ENCODE results near the gene FOXO4. TPM values are rescaled to one million over a fixed set of nuclear protein-coding genes. Genes with fewer than 3 reads are reported as not detected.

The FOXO4 gene, protein sequence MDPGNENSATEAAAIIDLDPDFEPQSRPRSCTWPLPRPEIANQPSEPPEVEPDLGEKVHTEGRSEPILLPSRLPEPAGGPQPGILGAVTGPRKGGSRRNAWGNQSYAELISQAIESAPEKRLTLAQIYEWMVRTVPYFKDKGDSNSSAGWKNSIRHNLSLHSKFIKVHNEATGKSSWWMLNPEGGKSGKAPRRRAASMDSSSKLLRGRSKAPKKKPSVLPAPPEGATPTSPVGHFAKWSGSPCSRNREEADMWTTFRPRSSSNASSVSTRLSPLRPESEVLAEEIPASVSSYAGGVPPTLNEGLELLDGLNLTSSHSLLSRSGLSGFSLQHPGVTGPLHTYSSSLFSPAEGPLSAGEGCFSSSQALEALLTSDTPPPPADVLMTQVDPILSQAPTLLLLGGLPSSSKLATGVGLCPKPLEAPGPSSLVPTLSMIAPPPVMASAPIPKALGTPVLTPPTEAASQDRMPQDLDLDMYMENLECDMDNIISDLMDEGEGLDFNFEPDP
- total RNA-seq, result 4.2 and 4.9 TPM in 2 replicates

DNA sequence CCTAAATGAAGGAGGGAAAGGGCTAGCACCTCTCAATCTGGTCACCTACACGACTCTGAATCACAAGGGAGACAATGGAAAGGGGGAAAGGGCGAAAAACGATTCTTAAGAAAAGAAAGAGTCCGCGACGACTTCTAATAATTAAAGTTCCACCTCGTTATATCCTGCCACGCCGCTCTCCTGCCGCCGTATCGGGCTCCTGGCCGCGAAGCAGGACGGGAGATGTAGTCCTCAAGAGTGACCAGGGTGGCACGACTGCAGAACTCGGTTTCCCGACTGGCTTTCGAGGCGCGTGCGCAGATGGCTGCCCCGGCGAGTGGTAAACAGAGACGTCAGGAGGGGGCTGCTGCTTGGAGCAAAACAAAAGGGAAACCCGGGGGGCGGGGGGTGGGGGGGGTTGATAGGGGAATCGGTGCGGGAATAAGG lies at the start of gene FOXO4:
TSS of gene FOXO4 (plus strand) at position 297 of the 426 bp plus-strand sequence. CDS start 678 bp downstream, outside the sequence.

DNA sequence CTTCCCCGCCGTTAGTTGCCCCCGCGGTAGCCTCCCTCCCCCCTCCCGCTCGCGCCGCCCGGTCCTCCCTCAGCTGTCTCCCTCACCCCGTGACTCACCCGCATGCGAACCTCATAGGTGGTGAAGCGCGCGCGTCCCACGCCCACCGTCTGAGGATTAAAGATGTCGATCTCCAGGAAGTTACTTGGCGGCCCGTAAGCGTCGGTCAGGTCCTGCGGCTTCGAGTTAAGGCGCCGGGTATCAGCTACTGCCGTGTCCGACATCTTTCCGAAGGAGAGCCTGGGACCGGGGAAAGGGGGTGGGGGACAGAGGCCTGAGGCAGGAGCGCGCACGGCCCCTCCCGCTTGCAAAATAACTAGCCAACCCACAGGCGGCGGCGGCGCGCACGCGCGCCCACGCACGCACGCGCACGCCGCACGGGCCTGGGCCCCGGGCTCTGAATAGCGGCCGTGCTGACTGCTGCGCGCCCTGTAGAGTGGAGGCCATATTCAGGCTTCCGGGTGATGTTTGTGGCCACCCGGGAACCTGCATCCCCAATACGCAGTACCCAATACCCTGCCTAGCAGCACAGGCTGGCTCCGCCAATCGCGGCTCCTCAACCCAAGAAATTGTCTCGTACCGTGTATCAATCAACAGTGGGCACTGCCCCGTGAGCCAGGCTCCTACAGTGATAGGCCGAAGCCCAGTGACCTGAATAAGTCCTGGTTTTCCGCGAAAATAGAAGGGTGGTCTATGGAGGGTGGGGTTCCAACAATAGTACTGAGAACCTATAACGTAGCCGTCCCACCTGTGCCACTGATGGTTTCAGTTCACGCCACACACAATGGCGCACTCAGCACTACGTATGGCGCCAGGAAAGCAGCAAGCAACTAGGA lies 27.4 kb upstream of the FOXO4 start, which contains the start of gene SNX12:
TSS of gene SNX12 (minus strand) at position 291 of the 875 bp plus-strand sequence. CDS start at position 263, 28 bp downstream.

DNA sequence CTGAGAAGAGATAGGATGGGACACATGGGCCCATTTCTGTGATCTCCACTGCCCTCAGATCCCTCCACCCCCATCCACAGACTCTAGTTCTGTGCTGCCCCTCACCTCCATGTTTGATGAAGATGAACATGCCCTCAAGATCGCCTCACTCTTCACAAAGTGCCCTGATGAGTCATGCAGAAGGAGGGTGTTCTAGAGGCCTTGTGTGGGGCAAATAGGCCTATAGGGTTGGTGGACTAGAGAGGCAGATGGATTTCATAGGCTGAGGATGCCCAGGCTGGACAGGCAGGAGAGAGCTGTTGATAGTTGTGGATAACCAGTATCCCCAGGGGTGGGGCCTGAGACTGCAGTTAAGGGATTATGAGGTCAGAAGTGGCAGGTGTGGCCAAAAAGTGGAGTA lies 10.8 kb downstream of the FOXO4 start, which contains the start of gene CXorf65:
TSS of gene CXorf65 (minus strand) at position 314 of the 400 bp plus-strand sequence. CDS start at position 130, 184 bp downstream.

DNA sequence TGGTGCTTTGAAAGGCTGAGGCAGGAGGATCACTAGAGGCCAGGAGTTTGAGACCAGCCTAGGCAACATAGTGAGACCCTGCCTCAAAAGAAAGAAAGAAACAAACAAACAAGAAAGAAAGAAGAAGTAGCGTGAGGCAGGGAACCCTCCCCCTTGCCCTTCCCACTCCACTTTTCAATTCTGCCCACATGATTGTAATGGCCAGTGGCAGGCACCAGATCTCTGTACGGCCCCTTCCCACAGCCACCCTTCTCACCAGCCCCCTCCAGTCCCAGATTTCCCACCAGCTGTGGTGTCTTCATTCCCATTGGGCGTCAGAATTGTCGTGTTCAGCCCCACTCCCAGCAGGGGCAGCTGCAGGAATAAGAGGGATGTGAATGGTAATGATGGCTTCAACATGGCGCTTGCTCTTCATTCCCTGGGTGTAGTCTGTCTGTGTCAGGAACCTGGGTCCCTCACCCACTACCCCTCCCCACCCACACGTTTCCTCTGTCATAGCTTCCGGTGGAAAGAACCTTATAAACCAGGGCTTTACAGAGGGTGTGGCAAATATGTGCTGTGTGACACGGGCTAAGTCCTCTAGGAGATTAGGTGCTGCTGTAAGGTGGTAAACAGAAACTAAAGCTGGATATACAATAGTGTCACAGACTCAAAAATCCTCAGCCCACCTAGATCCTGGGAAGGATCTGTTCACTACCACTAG lies 15.6 kb downstream of the FOXO4 start, which contains the start of gene IL2RG:
TSS of gene IL2RG (minus strand) at position 437 of the 703 bp plus-strand sequence. CDS start at position 399, 38 bp downstream.

DNA sequence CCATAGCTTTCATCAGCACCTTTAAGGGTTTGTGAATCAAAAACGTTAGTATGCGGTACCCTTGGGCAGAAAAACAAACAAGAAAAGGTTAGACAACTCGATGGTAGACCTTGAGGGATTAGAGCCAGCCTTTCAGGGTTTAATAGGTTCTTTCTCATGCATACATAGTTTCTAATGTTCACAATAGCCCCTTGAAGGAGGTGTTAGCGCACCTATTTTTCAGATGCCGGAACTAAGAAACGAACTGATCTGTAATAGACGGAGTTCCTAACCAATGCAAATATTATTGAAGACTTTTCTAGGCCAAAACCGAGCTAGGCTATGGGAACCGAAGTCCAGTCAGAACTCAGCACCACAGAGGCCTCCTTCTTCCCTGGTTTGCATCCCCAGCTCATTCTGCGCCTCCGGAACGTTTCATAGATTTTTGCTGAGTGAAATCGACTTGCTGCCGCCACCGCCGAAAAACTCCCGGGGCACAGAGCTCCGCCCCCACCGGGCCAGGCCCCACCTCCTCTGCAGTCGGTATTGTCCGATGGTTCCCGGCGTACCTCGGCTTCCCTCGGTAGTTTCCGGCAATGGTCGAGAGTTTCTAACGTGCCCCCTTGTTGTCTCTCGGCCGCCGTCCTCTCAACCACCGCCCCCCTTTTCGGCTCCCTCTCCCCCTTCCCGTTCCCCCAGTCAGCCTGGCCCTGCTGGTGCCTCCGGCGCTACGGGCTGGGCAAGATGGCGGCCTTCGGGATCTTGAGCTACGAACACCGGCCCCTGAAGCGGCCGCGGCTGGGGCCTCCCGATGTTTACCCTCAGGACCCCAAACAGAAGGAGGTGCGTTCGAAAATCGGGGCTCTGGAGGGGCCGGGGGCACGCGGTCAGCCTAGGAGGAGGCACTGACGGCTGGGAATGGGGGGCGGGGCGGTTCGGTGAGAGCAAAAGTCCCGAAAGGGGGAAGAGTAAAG lies 22.7 kb downstream of the FOXO4 start, which contains the start of gene MED12:
TSS of gene MED12 (plus strand) at position 565 of the 953 bp plus-strand sequence. CDS start at position 724, 159 bp downstream.

DNA sequence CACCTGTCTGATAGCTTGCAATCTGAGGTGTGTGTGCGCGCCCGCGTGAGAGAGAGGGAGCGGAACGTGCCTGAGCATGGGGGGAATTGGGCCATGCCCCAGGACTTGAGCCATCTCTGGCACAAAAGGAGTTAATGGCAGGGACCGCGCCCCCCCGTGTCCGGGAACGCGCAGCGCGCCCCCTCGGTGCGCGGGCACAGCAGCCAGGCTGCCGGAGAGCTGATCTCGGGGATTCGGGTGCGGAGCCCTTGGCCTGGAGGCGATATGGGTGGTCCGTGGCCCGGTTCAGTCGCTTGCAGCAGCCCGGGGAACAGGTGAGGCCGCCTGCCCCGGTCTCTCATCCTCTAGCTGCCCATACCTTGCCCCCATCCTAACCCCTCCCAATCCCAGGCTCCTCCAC lies 49.0 kb downstream of the FOXO4 start, which contains the start of gene NLGN3:
TSS of gene NLGN3 (plus strand) at position 191 of the 400 bp plus-strand sequence. CDS start 2,909 bp downstream, outside the sequence.

Other genes with a start within 250 kb of the FOXO4 start
- not detected in 2 replicates for gene TEX11, start 187.1 kb upstream of the FOXO4 start, total RNA-seq
- gene SLC7A3, start 164.8 kb upstream of the FOXO4 start, total RNA-seq, result not detected in 2 replicates
- gene SNX12, start 27.5 kb upstream of the FOXO4 start, total RNA-seq, result 73.9 and 74.1 TPM in 2 replicates
- gene CXorf65, start 10.9 kb downstream of the FOXO4 start, total RNA-seq, result not detected in 2 replicates
- gene IL2RG, start 15.7 kb downstream of the FOXO4 start, total RNA-seq, result not detected in 2 replicates
- gene MED12, start 22.7 kb downstream of the FOXO4 start, total RNA-seq, result 27.5 and 38.5 TPM in 2 replicates
- gene NLGN3, start 49.0 kb downstream of the FOXO4 start, total RNA-seq, result 0.13 and 0.37 TPM in 2 replicates
- not detected in 2 replicates for gene GJB1, start 127.4 kb downstream of the FOXO4 start, total RNA-seq
- gene ZMYM3, start 158.3 kb downstream of the FOXO4 start, total RNA-seq, result 7.7 and 10.7 TPM in 2 replicates
- gene NONO, start 187.8 kb downstream of the FOXO4 start, total RNA-seq, result 386 and 414 TPM in 2 replicates
- 13.7 and 24.3 TPM in 2 replicates for gene ITGB1BP2, start 205.9 kb downstream of the FOXO4 start, total RNA-seq